Osteoblast (primary cell): Measurements from ENCODE around the gene GRIK2. TPM values are rescaled to one million over a fixed set of nuclear protein-coding genes. Genes with fewer than 3 reads are reported as not detected.

Experiments used
- DNase-seq: peaks from one replicate; pipeline ENCODE4 v3.0.0; 2011; ENCODE audit warnings: low spot score, mixed read lengths; ENCODE audit not compliant: insufficient read length; ENCODE audit errors: missing footprints
- H2AFZ ChIP-seq: 2 replicates; pipeline ENCODE4 v1.6.0; 2011; ENCODE audit warnings: mild to moderate bottlenecking, low read length
- H3K27ac ChIP-seq: 2 replicates; pipeline ENCODE4 v1.5.1; 2011; ENCODE audit warnings: mild to moderate bottlenecking, low read depth, low read length, moderate library complexity
- H3K27me3 ChIP-seq: 2 replicates; pipeline ENCODE4 v1.6.0; 2012; ENCODE audit warnings: mild to moderate bottlenecking, control low read depth, inconsistent platforms, low read length, moderate library complexity; ENCODE audit not compliant: insufficient read depth
- H3K36me3 ChIP-seq: 2 replicates; pipeline ENCODE4 v1.5.1; 2011; ENCODE audit warnings: mild to moderate bottlenecking, low read length, control low read depth, moderate library complexity; ENCODE audit not compliant: insufficient read depth
- H3K4me1 ChIP-seq: 2 replicates; pipeline ENCODE4 v1.5.1; 2011; ENCODE audit warnings: mild to moderate bottlenecking, low read length, control low read depth, moderate library complexity; ENCODE audit not compliant: insufficient read depth
- H3K4me2 ChIP-seq: 2 replicates; pipeline ENCODE4 v1.6.0; 2011; ENCODE audit warnings: mild to moderate bottlenecking, low read length; ENCODE audit not compliant: insufficient read depth
- H3K4me3 ChIP-seq: fragments of 200-600 bp; sonication (generic); 3 replicates; pipeline ENCODE4 v1.5.1; 2012; ENCODE audit warnings: mild to moderate bottlenecking, low read length, inconsistent platforms; ENCODE audit not compliant: insufficient read depth
- H3K79me2 ChIP-seq: 2 replicates; pipeline ENCODE4 v1.6.0; 2012; ENCODE audit warnings: mild to moderate bottlenecking, low read length, control low read depth, inconsistent platforms; ENCODE audit not compliant: insufficient read depth
- H3K9me3 ChIP-seq: 2 replicates; pipeline ENCODE4 v1.5.1; 2011; ENCODE audit warnings: low read depth, low read length, control low read depth
- H4K20me1 ChIP-seq: 2 replicates; pipeline ENCODE4 v1.6.0; 2012; ENCODE audit warnings: mild to moderate bottlenecking, low read length, control low read depth; ENCODE audit not compliant: insufficient read depth
- total RNA-seq: library from RNA; depleted of rRNA; stranded (reverse); fragments of >200 nt; gene quantifications from 2 replicates; pipeline ENCODE4 v1.2.3, GENCODE V29; 2012
- TF ChIP-seq, protein P1 (sequence below): IDR thresholded peaks from 2 replicates; pipeline ENCODE4 v1.5.1; 2011; ENCODE audit warnings: mild to moderate bottlenecking, low read depth, low read length, moderate library complexity; ENCODE audit errors: extremely low read depth

GRIK2 gene
- total RNA-seq, 1 donor = 0.72 TPM

DNA sequence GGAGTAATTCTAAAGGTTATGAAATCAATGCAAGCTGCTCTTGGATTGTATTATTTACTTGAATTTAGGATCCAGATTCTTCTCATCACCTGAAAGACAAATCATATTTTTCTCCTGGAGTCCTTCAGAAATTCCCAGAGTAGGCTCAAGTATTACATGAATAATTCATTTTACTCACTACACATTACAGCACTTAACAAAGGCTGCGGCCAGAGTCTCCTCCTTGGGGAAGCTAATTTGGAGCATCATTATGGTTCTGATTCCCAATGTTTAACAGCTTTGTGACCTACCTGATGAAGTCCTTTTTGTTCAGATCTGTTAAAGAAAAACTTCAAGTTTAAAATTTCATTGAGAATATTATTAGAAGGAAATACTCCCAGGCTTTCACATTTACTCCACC lies 28.7 kb downstream of the GRIK2 start:
- Histone ChIP-seq H3K9me3 (no peaks in the 10 kb centered on the region), H3K27ac (no peak overlapping the region), H2AFZ (no peak overlapping the region), H3K79me2 (no peaks in the 10 kb centered on the region), H3K36me3 (no peaks in the 10 kb centered on the region), H3K4me3 (no peak overlapping the region), H3K4me1 (no peaks in the 10 kb centered on the region), H3K27me3 (no peaks in the 10 kb centered on the region), H3K4me2 (no peak overlapping the region), H4K20me1 (no peaks in the 10 kb centered on the region)
- DNase-seq = no peak
- TF ChIP-seq, protein P1, sequence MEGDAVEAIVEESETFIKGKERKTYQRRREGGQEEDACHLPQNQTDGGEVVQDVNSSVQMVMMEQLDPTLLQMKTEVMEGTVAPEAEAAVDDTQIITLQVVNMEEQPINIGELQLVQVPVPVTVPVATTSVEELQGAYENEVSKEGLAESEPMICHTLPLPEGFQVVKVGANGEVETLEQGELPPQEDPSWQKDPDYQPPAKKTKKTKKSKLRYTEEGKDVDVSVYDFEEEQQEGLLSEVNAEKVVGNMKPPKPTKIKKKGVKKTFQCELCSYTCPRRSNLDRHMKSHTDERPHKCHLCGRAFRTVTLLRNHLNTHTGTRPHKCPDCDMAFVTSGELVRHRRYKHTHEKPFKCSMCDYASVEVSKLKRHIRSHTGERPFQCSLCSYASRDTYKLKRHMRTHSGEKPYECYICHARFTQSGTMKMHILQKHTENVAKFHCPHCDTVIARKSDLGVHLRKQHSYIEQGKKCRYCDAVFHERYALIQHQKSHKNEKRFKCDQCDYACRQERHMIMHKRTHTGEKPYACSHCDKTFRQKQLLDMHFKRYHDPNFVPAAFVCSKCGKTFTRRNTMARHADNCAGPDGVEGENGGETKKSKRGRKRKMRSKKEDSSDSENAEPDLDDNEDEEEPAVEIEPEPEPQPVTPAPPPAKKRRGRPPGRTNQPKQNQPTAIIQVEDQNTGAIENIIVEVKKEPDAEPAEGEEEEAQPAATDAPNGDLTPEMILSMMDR = no peak

DNA sequence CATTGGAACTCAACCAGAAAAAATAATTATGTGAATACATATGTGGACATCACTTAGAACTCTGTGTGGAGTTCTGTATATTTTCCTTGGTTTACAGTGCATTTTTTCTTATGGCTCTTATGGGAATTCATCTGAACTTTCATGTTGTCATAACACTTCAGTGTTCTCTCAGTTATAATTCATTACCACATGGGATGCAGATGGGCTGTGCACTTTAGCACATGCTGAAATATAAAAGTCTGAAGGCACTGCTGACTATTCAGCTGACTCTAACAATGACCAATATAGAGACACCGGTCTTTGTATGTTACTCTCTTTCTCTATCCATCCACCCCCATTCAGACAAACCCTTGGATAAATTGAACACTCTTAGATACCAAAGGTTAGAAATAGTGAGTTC lies 29.3 kb downstream of the GRIK2 start:
- DNase-seq = no peak
- H3K4me1 ChIP-seq = no peaks in the 10 kb centered on the region
- no peaks in the 10 kb centered on the region for H3K9me3 ChIP-seq
- no peaks in the 10 kb centered on the region for H3K27me3 ChIP-seq
- H3K79me2 ChIP-seq = no peaks in the 10 kb centered on the region
- no peaks in the 10 kb centered on the region for H3K36me3 ChIP-seq
- no peak overlapping the region for H3K4me2 ChIP-seq
- TF ChIP-seq, protein P1 = no peak
- H4K20me1 ChIP-seq = no peaks in the 10 kb centered on the region
- no peak overlapping the region for H2AFZ ChIP-seq
- no peak overlapping the region for H3K27ac ChIP-seq
- no peak overlapping the region for H3K4me3 ChIP-seq

DNA sequence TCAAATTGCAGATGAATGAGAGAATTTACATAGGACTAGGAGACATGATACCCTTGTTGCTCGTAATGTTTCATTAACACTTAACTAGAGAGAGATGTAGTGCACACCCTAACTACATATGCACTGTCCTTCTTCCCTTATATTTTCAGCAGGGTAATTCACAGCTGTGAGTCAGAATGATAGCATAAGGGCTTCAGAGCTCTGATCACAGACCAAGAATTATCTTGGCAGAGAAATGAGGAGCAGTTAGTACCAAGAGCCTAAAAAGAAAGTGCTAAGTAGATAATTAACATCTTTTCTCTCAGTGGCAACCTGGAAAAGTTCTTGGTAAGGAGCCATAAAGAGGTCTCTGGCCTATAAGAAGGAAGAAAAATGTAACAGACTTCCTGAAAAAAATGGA lies 35.8 kb downstream of the GRIK2 start:
- Histone ChIP-seq H3K27me3 (no peaks in the 10 kb centered on the region), H3K27ac (no peak overlapping the region), H3K4me1 (no peaks in the 10 kb centered on the region), H3K9me3 (no peaks in the 10 kb centered on the region), H3K4me3 (no peak overlapping the region), H4K20me1 (no peaks in the 10 kb centered on the region), H3K4me2 (no peak overlapping the region), H3K36me3 (no peaks in the 10 kb centered on the region), H3K79me2 (no peaks in the 10 kb centered on the region), H2AFZ (no peak overlapping the region)
- TF ChIP-seq, protein P1 = no peak
- no peak for DNase-seq

DNA sequence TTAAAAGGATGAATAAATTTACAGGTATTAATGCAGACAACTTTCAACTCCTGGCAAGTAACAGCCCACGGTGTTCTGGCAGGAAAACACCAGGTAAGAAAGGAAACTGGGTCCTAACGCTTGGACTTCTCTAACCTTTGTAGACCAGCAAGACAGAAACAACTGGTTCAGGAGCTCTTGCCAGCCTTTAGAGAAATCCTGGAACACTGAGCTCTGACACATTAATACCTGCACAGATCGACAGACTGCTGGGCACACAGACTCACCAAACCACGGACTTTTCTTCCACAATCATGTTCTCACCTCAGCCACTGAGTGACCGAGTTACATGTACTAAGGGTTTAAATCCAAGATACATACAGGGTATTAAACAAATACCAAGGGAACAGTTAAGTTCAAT lies 36.3 kb downstream of the GRIK2 start:
- TF ChIP-seq, protein P1 = no peak
- H3K79me2 ChIP-seq = no peaks in the 10 kb centered on the region
- H3K27ac ChIP-seq = no peak overlapping the region
- H3K9me3 ChIP-seq = no peaks in the 10 kb centered on the region
- no peak overlapping the region for H3K4me3 ChIP-seq
- DNase-seq = no peak
- H2AFZ ChIP-seq = no peak overlapping the region
- H3K4me1 ChIP-seq = no peaks in the 10 kb centered on the region
- H3K4me2 ChIP-seq = no peak overlapping the region
- no peaks in the 10 kb centered on the region for H3K27me3 ChIP-seq
- no peaks in the 10 kb centered on the region for H3K36me3 ChIP-seq
- no peaks in the 10 kb centered on the region for H4K20me1 ChIP-seq
